CD14-positive monocyte (primary cell): ENCODE data around the gene TMEM80. TPM values are rescaled to one million over a fixed set of nuclear protein-coding genes. Genes with fewer than 3 reads are reported as not detected.

Experiments used
- DNase-seq, 3 donors: peaks; one replicate each; pipeline ENCODE4 v3.0.0-alpha.2; 2011 to 2022
- H2AFZ ChIP-seq: 2 replicates; pipeline ENCODE4 v1.6.0; 2012; ENCODE audit warnings: mild to moderate bottlenecking, low read depth, low read length, inconsistent platforms; ENCODE audit not compliant: insufficient read depth, poor library complexity, severe bottlenecking
- H3K27ac ChIP-seq, 2 donors: 1 replicate in 1 of 2; 2 replicates in 1 of 2; pipeline ENCODE4 v1.5.1; 2012 to 2013; ENCODE audit warnings: low read length in 2 of 2, control low read depth in 1 of 2, inconsistent platforms in 1 of 2, low read depth in 1 of 2, mild to moderate bottlenecking in 1 of 2
- H3K27me3 ChIP-seq, 2 donors: one replicate each; pipeline versions ENCODE4 v1.6.0 to v1.6.1; 2011 to 2013; ENCODE audit warnings: low read length in 2 of 2; ENCODE audit not compliant: control insufficient read depth in 2 of 2, insufficient read depth in 2 of 2
- H3K36me3 ChIP-seq, 2 donors: replicated peaks in 1 of 2; 1 replicate in 1 of 2; 2 replicates in 1 of 2; pipeline versions ENCODE4 v1.5.1 to v1.6.1; 2012 to 2013; ENCODE audit warnings: low read length in 2 of 2, control low read depth in 1 of 2, inconsistent platforms in 1 of 2, mild to moderate bottlenecking in 1 of 2; ENCODE audit not compliant: insufficient read depth in 2 of 2, control insufficient read depth in 1 of 2
- H3K4me1 ChIP-seq, 2 donors: 1 replicate in 1 of 2; 2 replicates in 1 of 2; pipeline versions ENCODE4 v1.5.1 to v1.6.1; 2012 to 2013; ENCODE audit warnings: low read length in 2 of 2, control low read depth in 1 of 2, inconsistent platforms in 1 of 2, mild to moderate bottlenecking in 1 of 2, moderate library complexity in 1 of 2; ENCODE audit not compliant: insufficient read depth in 2 of 2, control insufficient read depth in 1 of 2
- H3K4me2 ChIP-seq: replicated peaks from 2 replicates; pipeline ENCODE3; 2012; ENCODE audit warnings: low read length, moderate library complexity, mild to moderate bottlenecking; ENCODE audit not compliant: poor library complexity, severe bottlenecking; ENCODE audit errors: extremely low read depth
- H3K4me3 ChIP-seq, 3 experiments: fragments of 200-600 bp in 1 of 3; sonication (generic) in 1 of 3; replicated peaks in 1 of 3; 1 replicate in 2 of 3; 2 replicates in 1 of 3; pipeline ENCODE4 v1.5.1; 2011 to 2013; ENCODE audit warnings: low read length in 3 of 3, mild to moderate bottlenecking in 3 of 3, control low read depth in 2 of 3, low read depth in 2 of 3, inconsistent platforms in 1 of 3, moderate library complexity in 1 of 3
- H3K79me2 ChIP-seq: 2 replicates; pipeline ENCODE4 v1.6.0; 2012; ENCODE audit warnings: mild to moderate bottlenecking, control low read depth, inconsistent platforms, low read length, moderate library complexity; ENCODE audit not compliant: insufficient read depth
- H3K9ac ChIP-seq: 2 replicates; pipeline ENCODE4 v1.6.0; 2017; ENCODE audit warnings: low read length, mild to moderate bottlenecking; ENCODE audit not compliant: insufficient read depth, poor library complexity, severe bottlenecking
- H3K9me3 ChIP-seq, 2 donors: replicated peaks in 1 of 2; 1 replicate in 1 of 2; 2 replicates in 1 of 2; pipeline versions ENCODE4 v1.5.1 to v1.6.1; 2012 to 2013; ENCODE audit warnings: low read length in 2 of 2, control low read depth in 1 of 2; ENCODE audit not compliant: control insufficient read depth in 1 of 2, insufficient read depth in 1 of 2
- H4K20me1 ChIP-seq: 2 replicates; pipeline ENCODE4 v1.6.0; 2012; ENCODE audit warnings: mild to moderate bottlenecking, low read length, control low read depth, moderate library complexity; ENCODE audit not compliant: insufficient read depth
- H3K27ac Mint-ChIP-seq, 7 donors: one replicate each; pipeline ENCODE4 v1.8.0; 2020; ENCODE audit warnings: mild to moderate bottlenecking in 7 of 7, mixed read lengths in 7 of 7, moderate library complexity in 6 of 7, inconsistent platforms in 2 of 7
- H3K27me3 Mint-ChIP-seq, 3 donors: one replicate each; pipeline ENCODE4 v1.8.0; 2021 to 2022; ENCODE audit warnings: low read depth in 3 of 3, mild to moderate bottlenecking in 3 of 3, mixed read lengths in 3 of 3, moderate library complexity in 3 of 3, inconsistent platforms in 1 of 3
- H3K36me3 Mint-ChIP-seq, 2 donors: one replicate each; pipeline ENCODE4 v1.8.0; 2020; ENCODE audit warnings: mixed read lengths in 2 of 2, inconsistent platforms in 1 of 2, mild to moderate bottlenecking in 1 of 2
- H3K4me1 Mint-ChIP-seq: one replicate; pipeline ENCODE4 v1.8.0; 2020; ENCODE audit warnings: mild to moderate bottlenecking, mixed read lengths
- H3K4me3 Mint-ChIP-seq, 2 donors: one replicate each; pipeline ENCODE4 v1.8.0; 2020; ENCODE audit warnings: mild to moderate bottlenecking in 2 of 2, mixed read lengths in 2 of 2, moderate library complexity in 1 of 2
- H3K9me3 Mint-ChIP-seq, 7 donors: one replicate each; pipeline ENCODE4 v1.8.0; 2020 to 2022; ENCODE audit warnings: mixed read lengths in 7 of 7, mild to moderate bottlenecking in 6 of 7, moderate library complexity in 6 of 7, inconsistent platforms in 2 of 7
- WGBS: methylation state at CpG from one replicate; pipeline ENCODE4 v1.1.5; 2013; ENCODE audit warnings: missing lambda C conversion rate; ENCODE audit not compliant: insufficient coverage; 5-methylcytosine and 5-hydroxymethylcytosine counted together
- intact Hi-C, 2 donors: fragments of 100-400 bp; cut with micrococcal nuclease; formaldehyde crosslinking; loops; one replicate each; pipeline versions ENCODE4 v1.15.0 to v1.15.1; 2023
- polyA plus RNA-seq, 3 donors: library from polyadenylated mRNA; depleted of rRNA in 1 of 3; unstranded in 2 of 3; stranded (reverse) in 1 of 3; fragments of 300-500 nt in 2 of 3; fragments of >200 nt in 1 of 3; fragmentation: Illumina TruSeq in 2 of 3; gene quantifications; 1 replicate in 2 of 3; 2 replicates in 1 of 3; pipeline ENCODE4 v1.2.3, GENCODE V29; 2012 to 2021
- TF ChIP-seq, protein P1 (sequence below): fragments of 200-600 bp; IDR thresholded peaks from one replicate; pipeline ENCODE4 v1.8.0; 2022; ENCODE audit warnings: antibody characterized with exemption, mild to moderate bottlenecking

TMEM80 gene
- polyA plus RNA-seq, 3 donors: 31.6 to 69.4 (median 37.3) TPM

DNA sequence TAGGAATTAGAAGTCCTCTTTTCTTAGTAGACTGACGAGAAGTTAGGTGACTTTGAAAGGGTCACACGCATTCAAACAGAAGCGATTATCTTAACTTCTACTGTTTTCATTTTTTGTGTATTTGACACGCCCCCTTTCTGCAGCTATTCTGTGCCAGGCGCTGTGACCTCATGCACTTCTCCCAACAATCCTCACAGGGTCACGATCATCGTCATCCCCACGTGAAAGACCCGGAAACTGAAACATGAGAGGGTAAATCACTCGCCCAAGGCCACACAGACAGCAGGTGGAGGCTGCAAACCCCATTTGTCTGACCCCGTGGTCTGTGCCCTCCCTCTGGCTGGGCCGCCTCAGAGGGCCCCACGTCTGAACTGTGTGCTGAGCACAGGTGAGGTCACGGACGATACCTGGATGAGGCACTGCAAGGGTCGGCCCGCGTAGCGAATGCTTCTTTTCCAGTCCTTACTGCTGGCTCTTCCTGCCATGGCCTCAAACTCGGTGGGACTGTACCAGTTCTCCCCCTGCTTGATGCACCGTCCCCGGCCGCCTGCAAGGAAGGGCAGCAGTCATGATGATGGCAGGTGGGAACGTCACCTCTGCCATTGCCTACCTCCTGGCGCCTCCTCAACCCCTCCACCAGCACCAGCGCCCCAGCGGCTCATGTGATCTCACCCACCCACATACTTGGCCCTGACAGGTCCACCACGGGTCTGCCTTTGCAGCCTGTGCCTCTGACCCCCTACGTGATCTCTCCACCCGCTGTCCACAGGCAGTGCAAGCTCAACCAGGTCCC, 9.0 kb upstream of the TMEM80 start:
- peaks cover 0 to 5% (median under 1%) of the 10 kb centered on the region in 3 donors for H3K27me3 Mint-ChIP-seq
- H3K4me1 ChIP-seq: no peaks in the 10 kb centered on the region
- peaks cover 63 to 94% of the 10 kb centered on the region in 2 donors for H3K36me3 ChIP-seq
- DNase-seq: no peak
- H3K27me3 ChIP-seq: no peaks in the 10 kb centered on the region
- peaks cover 78 to 92% of the 10 kb centered on the region in 2 donors for H3K36me3 Mint-ChIP-seq
- H2AFZ ChIP-seq: no peak overlapping the region
- H3K79me2 ChIP-seq: peaks cover 8% of the 10 kb centered on the region
- no peak overlapping the region for H3K27ac Mint-ChIP-seq
- TF ChIP-seq, protein P1, sequence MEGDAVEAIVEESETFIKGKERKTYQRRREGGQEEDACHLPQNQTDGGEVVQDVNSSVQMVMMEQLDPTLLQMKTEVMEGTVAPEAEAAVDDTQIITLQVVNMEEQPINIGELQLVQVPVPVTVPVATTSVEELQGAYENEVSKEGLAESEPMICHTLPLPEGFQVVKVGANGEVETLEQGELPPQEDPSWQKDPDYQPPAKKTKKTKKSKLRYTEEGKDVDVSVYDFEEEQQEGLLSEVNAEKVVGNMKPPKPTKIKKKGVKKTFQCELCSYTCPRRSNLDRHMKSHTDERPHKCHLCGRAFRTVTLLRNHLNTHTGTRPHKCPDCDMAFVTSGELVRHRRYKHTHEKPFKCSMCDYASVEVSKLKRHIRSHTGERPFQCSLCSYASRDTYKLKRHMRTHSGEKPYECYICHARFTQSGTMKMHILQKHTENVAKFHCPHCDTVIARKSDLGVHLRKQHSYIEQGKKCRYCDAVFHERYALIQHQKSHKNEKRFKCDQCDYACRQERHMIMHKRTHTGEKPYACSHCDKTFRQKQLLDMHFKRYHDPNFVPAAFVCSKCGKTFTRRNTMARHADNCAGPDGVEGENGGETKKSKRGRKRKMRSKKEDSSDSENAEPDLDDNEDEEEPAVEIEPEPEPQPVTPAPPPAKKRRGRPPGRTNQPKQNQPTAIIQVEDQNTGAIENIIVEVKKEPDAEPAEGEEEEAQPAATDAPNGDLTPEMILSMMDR: no peak
- no peak overlapping the region for H3K4me3 Mint-ChIP-seq
- H3K9me3 ChIP-seq: no peaks in the 10 kb centered on the region
- H3K27ac ChIP-seq: no peak overlapping the region
- H3K4me3 ChIP-seq: no peak overlapping the region
- no peak overlapping the region for H3K4me2 ChIP-seq
- intact Hi-C loops: no loop called here
- WGBS: 95% methylated on average over 27 of the region's 30 CpGs
- H3K9me3 Mint-ChIP-seq: peaks cover 0 to 6% (median 0%) of the 10 kb centered on the region in 7 donors
- H3K9ac ChIP-seq: no peak overlapping the region
- H3K4me1 Mint-ChIP-seq: no peaks in the 10 kb centered on the region
- peaks cover 8% of the 10 kb centered on the region for H4K20me1 ChIP-seq

DNA sequence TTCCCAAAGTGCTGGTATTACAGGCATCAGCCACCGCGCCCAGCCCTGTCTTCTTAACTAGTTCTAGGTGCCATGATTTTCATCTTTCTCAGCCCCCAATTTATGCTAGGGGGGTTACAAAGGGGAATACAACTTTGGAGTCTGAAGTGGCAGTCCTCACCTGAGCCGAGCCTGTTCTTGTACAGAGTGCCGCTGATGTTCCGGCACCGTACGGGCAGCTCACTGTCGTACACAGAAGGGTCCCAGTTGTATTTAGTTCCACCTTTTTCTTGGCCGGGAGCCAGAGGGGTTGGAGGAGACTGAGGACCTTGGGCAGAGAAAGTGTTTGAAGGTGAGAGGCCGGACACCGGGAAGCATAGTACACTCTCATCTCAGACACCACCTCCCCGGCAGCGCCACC, 7.9 kb upstream of the TMEM80 start:
- no peaks in the 10 kb centered on the region for H3K27me3 ChIP-seq
- DNase-seq: no peak
- no peak overlapping the region for H3K4me3 ChIP-seq
- no peak overlapping the region for H3K4me2 ChIP-seq
- no peaks in the 10 kb centered on the region for H3K4me1 ChIP-seq
- intact Hi-C loops: no loop called here
- Mint-ChIP-seq H3K4me1 (peaks cover 6% of the 10 kb centered on the region), H3K27ac (no peak overlapping the region), H3K36me3 (peaks cover 70 to 82% of the 10 kb centered on the region in 2 donors), H3K9me3 (peaks cover 0 to under 1% (median 0%) of the 10 kb centered on the region in 7 donors), H3K27me3 (peaks cover 0 to 7% (median 5%) of the 10 kb centered on the region in 3 donors), H3K4me3 (no peak overlapping the region)
- no peak overlapping the region for H2AFZ ChIP-seq
- no peak overlapping the region for H3K9ac ChIP-seq
- H3K79me2 ChIP-seq: peaks cover 19% of the 10 kb centered on the region
- WGBS: 98% methylated on average over 6 of the region's 13 CpGs
- H3K27ac ChIP-seq: no peak overlapping the region
- H3K9me3 ChIP-seq: no peaks in the 10 kb centered on the region
- TF ChIP-seq, protein P1: no peak
- H3K36me3 ChIP-seq: peaks cover 58 to 83% of the 10 kb centered on the region in 2 donors
- peaks cover 15% of the 10 kb centered on the region for H4K20me1 ChIP-seq
